DND-41 (cell line): ENCODE results near the gene BOLL.

Experiments used
- CTCF ChIP-seq: IDR thresholded peaks from 2 replicates; pipeline ENCODE4 v1.5.1; 2012; ENCODE audit warnings: borderline replicate concordance, low read length, moderate library complexity, mild to moderate bottlenecking; ENCODE audit not compliant: poor library complexity, severe bottlenecking; ENCODE audit errors: extremely low read depth
- EZH2 ChIP-seq: IDR thresholded peaks from 3 replicates; pipeline ENCODE4 v1.6.1; 2012; ENCODE audit warnings: borderline replicate concordance, low read depth, mild to moderate bottlenecking, moderate library complexity, low read length, inconsistent platforms; ENCODE audit not compliant: severe bottlenecking

DNA sequence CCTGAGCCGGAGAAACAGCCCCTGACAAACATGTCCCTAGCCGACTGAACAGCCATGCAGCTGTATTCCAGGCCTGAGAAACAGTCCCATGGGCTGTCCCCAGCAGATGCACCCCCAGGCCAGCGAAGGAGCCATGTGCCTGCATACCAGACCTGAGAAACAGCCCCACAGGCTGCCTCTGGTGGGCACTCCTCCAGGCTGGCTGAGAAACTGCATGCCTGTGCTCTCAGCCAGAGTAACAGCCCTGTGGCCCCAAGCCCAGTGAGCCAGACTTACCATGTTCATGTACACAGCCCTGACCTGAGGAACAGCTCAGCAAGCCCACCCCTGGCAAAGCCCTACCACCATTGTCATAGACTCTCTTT, 24.8 kb downstream of the BOLL start:
- TF ChIP-seq CTCF (no peak), EZH2 (no peak)
